ENCODE results near the gene BEND5. TPM values are rescaled to one million over a fixed set of nuclear protein-coding genes. Genes with fewer than 3 reads are reported as not detected.

Gene BEND5
- 0.23 and 0.35 TPM in 2 replicates for total RNA-seq (ENCODE audit: low replicate concordance)

GRCh38 chr1:48776393-48777218, at the start of gene BEND5:
BEND5 (minus strand) TSS chr1:48776891; CDS start chr1:48776831, 60 bp downstream.

Data from smooth muscle cell of the coronary artery (primary cell).